LNCaP clone FGC (cell line): Measurements from ENCODE around the gene PAN3.

ENCODE experiments used
- DNase-seq: peaks from one replicate; pipeline ENCODE4 v3.0.0-alpha.2; 2011; ENCODE audit warnings: low read depth
- H3K4me3 ChIP-seq: 2 replicates; pipeline ENCODE4 v1.5.1; 2011; ENCODE audit warnings: mild to moderate bottlenecking, low read depth, low read length, control low read depth
- CTCF ChIP-seq: IDR thresholded peaks from 2 replicates; pipeline ENCODE4 v1.5.1; 2012; ENCODE audit warnings: mild to moderate bottlenecking; ENCODE audit not compliant: control insufficient read depth, insufficient read depth; ENCODE audit errors: extremely low read depth

PAN3 gene

GRCh38 chr13:28320209-28320608 lies 181.9 kb downstream of the PAN3 start:
- TF ChIP-seq CTCF: no peak
- H3K4me3 ChIP-seq: no peak overlapping the region
- DNase-seq: no peak

GRCh38 chr13:28320884-28321574 lies 182.7 kb downstream of the PAN3 start:
- TF ChIP-seq CTCF: no peak
- H3K4me3 ChIP-seq: no peak overlapping the region
- DNase-seq: peak; percentile 25

GRCh38 chr13:28321756-28322155 lies 183.4 kb downstream of the PAN3 start:
- no peak overlapping the region for H3K4me3 ChIP-seq
- TF ChIP-seq CTCF: no peak
- DNase-seq: no peak

DNA sequence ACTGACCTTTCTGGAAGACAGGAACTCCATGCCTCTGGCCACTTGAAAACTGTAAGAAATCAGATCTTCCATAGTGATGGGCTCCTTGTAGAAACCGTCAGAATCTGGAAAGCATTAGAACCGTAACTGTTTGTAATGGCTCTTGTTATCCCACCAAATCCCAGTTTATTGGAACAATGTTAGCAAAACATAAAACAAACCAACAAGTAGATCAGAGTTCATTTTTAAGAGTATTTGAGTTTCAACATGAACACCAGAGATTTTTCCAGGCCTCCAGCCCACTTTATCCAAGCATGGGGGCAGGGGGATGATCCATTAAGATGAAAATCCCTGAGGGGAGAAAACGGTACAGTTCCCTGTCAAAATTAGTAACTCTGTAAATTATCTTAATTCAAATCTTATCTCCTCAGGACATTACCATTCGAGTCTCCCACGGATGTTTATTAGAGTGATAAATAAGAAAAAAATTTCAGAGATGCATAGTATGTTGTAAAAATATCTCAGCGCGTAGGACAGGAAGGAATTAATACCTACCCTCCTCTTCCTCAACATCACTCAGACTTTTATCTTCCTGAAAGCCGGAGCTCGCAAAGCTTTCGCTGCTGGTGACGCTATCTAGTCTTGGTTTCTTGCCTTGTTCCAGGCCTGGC lies 184.0 kb downstream of the PAN3 start:
- DNase-seq: no peak
- H3K4me3 ChIP-seq: no peak overlapping the region
- TF ChIP-seq CTCF: no peak

- peak; percentile 28 for DNase-seq
- no peak overlapping the region for H3K4me3 ChIP-seq
- TF ChIP-seq CTCF: peak; percentile 78
These were observed 185.9 kb downstream of the PAN3 start for GRCh38 chr13:28324181-28324789.

DNA sequence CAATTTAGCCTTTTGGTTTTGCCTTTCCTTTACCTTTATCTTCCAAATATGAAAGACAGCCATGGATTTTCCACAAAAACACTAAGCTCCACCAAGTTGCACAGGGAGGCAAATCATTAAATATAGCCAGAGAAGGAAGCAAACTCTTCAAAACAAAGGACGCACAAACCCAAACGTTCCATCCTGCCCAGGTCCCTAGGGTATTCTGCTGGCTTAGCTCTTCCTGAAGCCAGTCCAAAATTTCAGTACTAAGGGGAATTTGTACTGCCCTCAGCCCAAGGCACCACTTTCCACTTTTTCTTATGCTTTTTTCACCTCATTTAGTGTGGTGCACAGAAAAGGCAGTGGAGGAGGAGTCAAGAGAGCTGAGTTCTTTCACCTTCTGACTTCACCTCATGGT lies 186.7 kb downstream of the PAN3 start:
- H3K4me3 ChIP-seq: no peak overlapping the region
- no peak for TF ChIP-seq CTCF
- no peak for DNase-seq
